ENCODE measurements around the gene ZYX.

The ZYX gene

GRCh38 chr7:143382126-143382790 lies 1.1 kb downstream of the ZYX start:
- TF ChIP-seq ZFX (IDR thresholded peaks at IDR 0.05) = no peak
- no peak for TF ChIP-seq CTCF (conservative IDR thresholded peaks at IDR 0.05)

GRCh38 chr7:143382791-143383641 lies 1.9 kb downstream of the ZYX start:
- no peak overlapping the region for H3K27ac ChIP-seq

More at GRCh38 chr7:143382126-143382790, 1.1 kb downstream of the ZYX start:
- peak overlapping the region; percentile 72; the same call in 1 of the 2 replicates for H3K27ac ChIP-seq

GRCh38 chr7:143383642-143383957 lies 2.5 kb downstream of the ZYX start:
- TF ChIP-seq ZFX (IDR thresholded peaks at IDR 0.05) (no peak), CTCF (conservative IDR thresholded peaks at IDR 0.05) (no peak)
- H3K27ac ChIP-seq = no peak overlapping the region

More at GRCh38 chr7:143382791-143383641, 1.9 kb downstream of the ZYX start:
- no peak for TF ChIP-seq CTCF (conservative IDR thresholded peaks at IDR 0.05)
- no peak for TF ChIP-seq ZFX (IDR thresholded peaks at IDR 0.05)

GRCh38 chr7:143384148-143384547 lies 3.0 kb downstream of the ZYX start:
- no peak overlapping the region for H3K27ac ChIP-seq
- no peak for TF ChIP-seq ZFX (IDR thresholded peaks at IDR 0.05)
- no peak for TF ChIP-seq CTCF (conservative IDR thresholded peaks at IDR 0.05)

- no peak overlapping the region for H3K27ac ChIP-seq
- TF ChIP-seq CTCF (conservative IDR thresholded peaks at IDR 0.05) (no peak), ZFX (IDR thresholded peaks at IDR 0.05) (no peak)
These were observed 3.8 kb downstream of the ZYX start for GRCh38 chr7:143384661-143385631.

GRCh38 chr7:143385891-143386781 lies 5.0 kb downstream of the ZYX start:
- H3K27ac ChIP-seq = no peak overlapping the region
- TF ChIP-seq CTCF (conservative IDR thresholded peaks at IDR 0.05) (no peak), ZFX (IDR thresholded peaks at IDR 0.05) (no peak)

Data from C4-2B (cell line).